ENCODE data around the gene GALNT2.

- TF ChIP-seq CTCF (IDR thresholded peaks at IDR 0.05; ENCODE audit: low read depth, low read length, missing input control) (no peak), YY1 (IDR thresholded peaks at IDR 0.05) (no peak), REST (IDR thresholded peaks at IDR 0.05) (no peak), MAX (IDR thresholded peaks at IDR 0.05) (no peak), RAD21 (IDR thresholded peaks at IDR 0.05) (peak in 1 of 2 donors; percentile 52), HNF4G (IDR thresholded peaks at IDR 0.05) (peak; percentile 35), GABPA (IDR thresholded peaks at IDR 0.05 in 1 of 2, conservative IDR thresholded peaks at IDR 0.05 in 1 of 2) (no peak)
Observed at GRCh38 chr1:230159580-230159979, 92.5 kb downstream of the GALNT2 start.
